GM18868 (cell line): Measurements from ENCODE around the gene ABTB2.
A peak's percentile ranks its signal among the peaks of the same experiment; 100 is the strongest.

Experiments used
- ATAC-seq: cut with Tn5 transposase; IDR thresholded peaks from one replicate; pipeline ENCODE4 v1.9.1; 2021; ENCODE audit warnings: mild to moderate bottlenecking, moderate library complexity; ENCODE audit not compliant: unreplicated experiment

ABTB2 gene

GRCh38 chr11:34243600-34244464 lies 114.0 kb downstream of the ABTB2 start:
- peak; percentile 68 for ATAC-seq

DNA sequence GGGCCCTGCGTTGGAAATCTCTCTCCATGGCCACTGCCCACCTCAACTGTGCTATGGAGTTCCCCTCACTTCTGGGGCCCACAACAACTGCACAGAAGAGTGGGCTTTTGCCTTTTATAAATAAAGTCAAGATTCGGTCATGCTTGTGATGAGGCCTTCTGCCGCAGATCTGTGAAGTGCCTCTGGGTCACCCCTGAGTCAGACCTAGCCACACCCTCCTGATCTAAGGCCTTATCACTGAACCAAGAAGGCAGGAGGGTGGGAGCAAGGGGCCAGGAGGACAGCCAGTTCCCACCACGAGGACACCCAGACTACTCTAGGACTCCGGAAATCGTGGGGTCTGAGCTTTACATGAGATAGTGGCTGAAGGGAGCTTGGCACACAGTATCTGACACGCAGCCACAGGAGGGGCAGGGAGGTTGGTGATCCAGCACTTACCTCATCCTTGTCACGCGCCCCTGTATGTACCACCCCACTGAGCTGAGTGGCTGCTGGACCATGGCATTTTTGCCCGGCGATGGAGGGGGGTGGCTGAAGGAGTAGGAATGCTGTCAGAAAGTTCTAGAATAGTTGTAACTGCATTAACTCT lies 115.7 kb downstream of the ABTB2 start:
- peak; percentile 25 for ATAC-seq

GRCh38 chr11:34240150-34240494 lies 117.7 kb downstream of the ABTB2 start:
- no peak for ATAC-seq

DNA sequence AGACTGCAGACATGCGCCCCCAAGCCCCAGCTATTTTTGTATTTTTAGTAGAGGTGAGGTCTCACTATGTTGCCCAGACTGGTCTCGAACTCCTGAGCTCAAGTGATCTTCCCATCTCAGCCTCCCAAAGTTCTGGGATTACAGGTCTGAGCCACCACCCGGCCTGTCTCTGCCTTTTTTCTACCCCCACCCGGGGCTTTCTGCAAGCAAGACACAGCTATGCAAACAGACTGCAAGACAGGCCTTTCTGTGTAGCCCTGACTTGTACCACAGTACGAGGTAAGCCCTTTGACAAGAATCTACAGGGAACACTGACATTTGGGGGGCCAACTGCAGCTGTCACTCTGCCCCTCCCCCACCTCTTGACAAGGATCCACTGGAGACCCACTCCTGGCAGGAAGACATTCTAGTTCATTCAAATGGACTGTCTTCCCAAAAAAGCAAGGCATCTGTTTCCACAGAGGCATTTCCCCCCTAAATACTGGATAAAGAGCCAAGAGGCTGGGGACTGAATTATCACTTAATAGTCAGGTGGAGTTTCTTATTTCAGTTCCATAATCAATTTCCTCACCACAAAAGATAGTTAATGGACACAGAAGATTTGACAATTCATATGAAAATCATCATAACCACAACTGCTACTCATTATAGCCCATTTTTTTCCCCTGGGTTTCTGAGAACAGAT lies 118.2 kb downstream of the ABTB2 start:
- ATAC-seq: no peak

- no peak for ATAC-seq
Observed at GRCh38 chr11:34238966-34239365, 118.8 kb downstream of the ABTB2 start.

- no peak for ATAC-seq
Observed at GRCh38 chr11:34238533-34238932, 119.3 kb downstream of the ABTB2 start.

- ATAC-seq: no peak
Observed at GRCh38 chr11:34236572-34236971, 121.2 kb downstream of the ABTB2 start.

DNA sequence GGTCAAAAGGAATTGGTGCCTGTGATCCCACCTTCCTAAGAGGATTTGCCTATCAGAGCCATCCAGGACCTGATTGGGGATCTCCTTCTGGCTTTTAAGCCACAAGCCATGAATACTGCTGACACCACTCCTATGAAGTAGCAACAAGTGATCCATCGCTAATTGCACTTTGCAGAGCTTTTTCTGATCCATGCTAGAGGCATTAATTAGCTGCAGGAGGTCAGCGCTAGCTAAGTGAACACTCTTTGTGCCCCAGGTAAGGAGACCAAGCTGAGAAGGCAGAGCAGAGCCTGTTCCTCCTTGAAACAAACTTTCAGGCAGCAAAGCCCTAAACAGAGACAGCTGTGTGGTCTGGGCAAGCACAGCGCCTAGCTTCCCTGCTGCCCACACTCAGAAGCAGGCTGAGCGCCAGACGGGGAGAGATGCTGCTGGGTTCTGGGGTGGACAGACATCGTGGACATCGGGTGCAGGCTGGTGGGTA lies 122.2 kb downstream of the ABTB2 start:
- no peak for ATAC-seq

- ATAC-seq: peak; percentile 48
Observed at GRCh38 chr11:34235189-34235588, 122.6 kb downstream of the ABTB2 start.

- ATAC-seq: peak; percentile 76
Observed at GRCh38 chr11:34234086-34234740, 123.6 kb downstream of the ABTB2 start.

GRCh38 chr11:34233215-34233614 lies 124.6 kb downstream of the ABTB2 start:
- no peak for ATAC-seq

DNA sequence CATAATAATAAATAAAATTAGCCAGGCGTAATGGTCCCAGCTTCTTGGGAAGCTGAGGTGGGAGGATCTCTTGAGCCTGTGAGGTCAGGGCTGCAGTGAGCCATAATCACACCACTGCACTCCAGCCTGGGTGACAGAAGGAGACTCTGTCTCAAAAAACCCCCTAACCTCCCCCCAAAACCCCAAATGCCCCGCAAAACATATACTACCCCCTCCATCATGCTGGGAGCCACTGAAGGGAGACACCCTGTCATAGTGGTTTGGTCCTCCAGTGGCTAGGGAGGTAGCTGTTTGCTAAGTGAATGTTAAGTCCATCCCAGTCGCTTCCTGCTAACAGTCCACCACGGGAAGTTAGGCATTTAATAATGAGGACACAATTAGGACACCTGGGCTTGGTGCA lies 125.0 kb downstream of the ABTB2 start:
- no peak for ATAC-seq

GRCh38 chr11:34226210-34226609 lies 131.6 kb downstream of the ABTB2 start:
- no peak for ATAC-seq

- no peak for ATAC-seq
Observed at GRCh38 chr11:34225091-34225490, 132.7 kb downstream of the ABTB2 start.

- ATAC-seq: no peak
Observed at GRCh38 chr11:34224434-34224966, 133.3 kb downstream of the ABTB2 start.

DNA sequence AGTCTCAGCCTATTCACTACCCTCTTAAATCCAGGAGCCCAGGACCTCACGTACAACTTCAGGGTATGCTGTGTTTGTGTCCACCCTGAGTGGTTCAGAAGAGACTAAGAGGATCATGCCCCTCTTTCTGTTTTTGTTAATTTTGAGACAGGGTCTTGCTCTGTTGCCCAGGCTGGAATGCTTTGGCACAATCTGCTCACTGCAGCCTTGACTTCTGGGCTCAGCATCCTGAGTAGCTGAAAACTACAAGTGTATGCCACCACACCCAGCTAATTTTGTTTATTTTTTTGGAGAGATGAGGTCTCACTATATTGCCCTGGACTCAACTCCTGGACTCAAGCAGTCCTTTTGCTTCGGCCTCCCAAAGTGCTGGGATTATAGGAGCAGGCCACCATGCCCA lies 133.9 kb downstream of the ABTB2 start:
- no peak for ATAC-seq

- ATAC-seq: no peak
Observed at GRCh38 chr11:34223021-34223813, 134.6 kb downstream of the ABTB2 start.

DNA sequence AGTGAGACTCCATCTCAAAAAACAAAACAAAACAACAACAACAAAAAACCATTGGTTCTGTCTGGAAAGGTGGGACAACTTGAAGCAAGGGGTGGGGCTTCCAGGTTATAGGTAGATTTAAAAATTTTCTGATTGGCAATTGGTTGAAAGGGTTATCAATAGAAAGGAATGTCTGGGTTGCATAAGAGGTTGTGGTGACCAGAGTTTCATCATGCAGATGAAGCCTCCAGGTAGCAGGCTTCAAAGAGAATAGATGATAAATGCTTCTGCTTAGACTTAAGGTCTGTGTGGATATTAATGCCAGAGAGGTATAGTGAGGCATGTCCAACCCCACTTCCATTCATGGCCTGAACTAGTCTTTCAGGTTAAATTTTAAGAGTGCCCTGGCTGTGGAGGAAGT lies 135.8 kb downstream of the ABTB2 start:
- no peak for ATAC-seq

GRCh38 chr11:34219941-34220370 lies 137.9 kb downstream of the ABTB2 start:
- no peak for ATAC-seq

DNA sequence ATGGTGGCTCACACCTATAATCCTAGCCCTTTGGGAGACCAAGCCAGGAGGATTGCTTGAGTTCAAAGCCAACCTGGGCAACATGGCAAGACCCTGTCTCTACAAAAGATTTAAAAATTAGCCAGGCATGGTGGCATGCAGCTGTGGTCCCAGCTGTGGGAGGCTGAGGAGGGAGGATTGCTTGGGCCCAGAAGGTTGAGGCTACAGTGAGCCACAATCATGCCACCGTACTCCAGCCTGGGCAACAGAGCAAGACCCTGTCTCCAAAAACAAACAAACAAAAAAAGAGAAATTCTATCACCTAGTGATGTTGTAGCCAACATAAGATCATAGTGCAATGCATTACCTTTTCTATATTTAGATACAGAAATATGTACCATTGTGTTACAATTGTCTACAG lies 138.5 kb downstream of the ABTB2 start:
- no peak for ATAC-seq
